Measurements from ENCODE around the gene SLC4A2.

Gene SLC4A2

DNA sequence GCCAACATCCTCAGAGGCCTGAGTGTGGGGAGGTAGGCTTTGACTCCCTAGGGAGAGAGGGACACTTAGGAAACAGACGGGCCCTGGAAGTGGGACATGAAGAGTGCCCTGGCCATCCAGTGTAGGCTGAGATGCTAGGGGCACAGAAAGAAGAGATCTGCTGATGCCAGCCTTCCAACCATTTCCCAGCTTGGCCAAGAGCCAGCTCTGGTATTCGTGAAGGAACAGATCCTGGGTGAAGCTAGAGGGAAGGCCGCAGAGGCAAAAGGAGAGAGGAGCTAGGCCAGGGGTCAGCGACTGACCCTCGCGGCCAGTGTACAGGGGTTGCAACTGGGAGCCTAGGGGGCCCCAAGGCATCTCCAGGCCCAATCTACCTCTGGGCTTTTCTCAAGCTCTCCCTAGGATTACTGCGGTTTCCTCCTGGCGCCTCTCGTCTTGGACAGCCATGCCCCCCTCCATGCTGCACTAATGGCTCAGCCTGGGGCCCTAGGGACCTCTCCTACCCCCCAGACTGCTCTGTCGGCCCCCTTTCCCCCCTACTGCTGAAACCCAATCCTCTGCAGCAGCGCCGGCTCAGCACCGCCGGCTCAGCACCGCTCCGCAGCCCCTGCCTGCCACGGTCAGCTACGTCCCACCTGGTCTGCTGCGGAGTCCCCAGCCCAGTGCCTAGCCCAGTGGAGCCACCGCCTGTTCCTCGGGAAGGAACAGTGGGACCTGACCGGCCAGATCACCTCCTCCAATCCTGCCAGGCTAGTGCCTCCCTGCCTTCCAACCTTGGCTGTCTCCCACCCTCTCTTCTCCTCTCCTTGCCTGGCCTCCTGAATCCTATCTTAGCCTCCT is 11.2 kb upstream of the SLC4A2 start, which contains the start of gene ASIC3:
Gene ASIC3 (plus strand): TSS at position 556 of the 840 bp plus-strand sequence. CDS start 355 bp downstream, outside the sequence.
- no peak for TF ChIP-seq GATA3 (IDR thresholded peaks at IDR 0.05; ENCODE audit: low read depth, low read length)
- TF ChIP-seq GATA2 (IDR thresholded peaks at IDR 0.05; ENCODE audit: low read depth, low read length): no peak

GRCh38 chr7:151048911-151049463 is 10.4 kb upstream of the SLC4A2 start:
- TF ChIP-seq GATA3 (IDR thresholded peaks at IDR 0.05; ENCODE audit: low read depth, low read length): no peak
- TF ChIP-seq GATA2 (IDR thresholded peaks at IDR 0.05; ENCODE audit: low read depth, low read length): no peak

- TF ChIP-seq GATA3 (IDR thresholded peaks at IDR 0.05; ENCODE audit: low read depth, low read length): no peak
- no peak for TF ChIP-seq GATA2 (IDR thresholded peaks at IDR 0.05; ENCODE audit: low read depth, low read length)
Measured at GRCh38 chr7:151051108-151051507, 8.3 kb upstream of the SLC4A2 start.

- TF ChIP-seq GATA3 (IDR thresholded peaks at IDR 0.05; ENCODE audit: low read depth, low read length): no peak
- no peak for TF ChIP-seq GATA2 (IDR thresholded peaks at IDR 0.05; ENCODE audit: low read depth, low read length)
Measured at GRCh38 chr7:151053096-151053495, 6.3 kb upstream of the SLC4A2 start.

- TF ChIP-seq GATA2 (IDR thresholded peaks at IDR 0.05; ENCODE audit: low read depth, low read length) (no peak), GATA3 (IDR thresholded peaks at IDR 0.05; ENCODE audit: low read depth, low read length) (no peak)
Measured at GRCh38 chr7:151053751-151054150, 5.6 kb upstream of the SLC4A2 start.

- TF ChIP-seq GATA3 (IDR thresholded peaks at IDR 0.05; ENCODE audit: low read depth, low read length): no peak
- no peak for TF ChIP-seq GATA2 (IDR thresholded peaks at IDR 0.05; ENCODE audit: low read depth, low read length)
Measured at GRCh38 chr7:151056283-151056665, 3.1 kb upstream of the SLC4A2 start.

DNA sequence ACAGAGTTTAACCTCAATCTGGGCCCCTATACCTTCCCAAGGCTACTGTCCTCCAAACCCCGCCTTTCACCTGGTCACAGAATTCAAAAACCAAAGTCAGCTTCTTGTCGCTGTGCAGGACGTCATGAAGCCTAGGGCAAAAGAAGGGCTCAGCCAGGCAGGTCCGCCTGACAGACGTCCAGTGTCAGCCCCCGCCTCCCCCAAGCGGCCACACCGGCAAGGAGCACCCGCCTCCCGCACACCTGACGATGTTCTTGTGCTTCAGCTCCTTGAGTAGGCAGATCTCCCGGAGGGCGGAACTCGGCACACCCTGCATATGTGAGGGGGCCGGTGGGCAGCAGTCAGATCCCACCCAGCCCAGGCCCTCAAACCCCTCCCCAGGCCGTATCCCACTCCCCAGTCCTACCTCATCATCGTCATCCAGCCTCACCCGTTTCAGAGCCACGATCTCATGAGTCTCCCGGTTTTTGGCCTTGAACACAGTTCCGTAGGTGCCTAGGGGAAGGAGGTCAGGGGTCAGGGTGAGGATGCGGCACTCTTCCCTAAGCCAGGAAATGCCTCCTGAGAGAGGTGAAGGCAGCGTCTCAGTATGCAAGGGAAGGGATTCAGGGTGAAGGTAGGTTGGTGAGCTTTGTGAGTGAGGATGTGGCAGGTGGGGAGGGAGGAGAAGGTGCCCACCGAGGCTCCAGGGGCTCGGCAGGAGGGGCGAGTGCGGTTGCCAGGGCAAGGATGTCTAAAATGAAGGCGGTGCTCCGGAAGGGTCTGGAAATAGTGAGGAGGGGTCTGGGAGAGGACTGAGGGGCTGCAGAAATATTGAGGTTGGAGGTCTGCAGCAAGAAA is 2.5 kb upstream of the SLC4A2 start:
- no peak for TF ChIP-seq GATA3 (IDR thresholded peaks at IDR 0.05; ENCODE audit: low read depth, low read length)

DNA sequence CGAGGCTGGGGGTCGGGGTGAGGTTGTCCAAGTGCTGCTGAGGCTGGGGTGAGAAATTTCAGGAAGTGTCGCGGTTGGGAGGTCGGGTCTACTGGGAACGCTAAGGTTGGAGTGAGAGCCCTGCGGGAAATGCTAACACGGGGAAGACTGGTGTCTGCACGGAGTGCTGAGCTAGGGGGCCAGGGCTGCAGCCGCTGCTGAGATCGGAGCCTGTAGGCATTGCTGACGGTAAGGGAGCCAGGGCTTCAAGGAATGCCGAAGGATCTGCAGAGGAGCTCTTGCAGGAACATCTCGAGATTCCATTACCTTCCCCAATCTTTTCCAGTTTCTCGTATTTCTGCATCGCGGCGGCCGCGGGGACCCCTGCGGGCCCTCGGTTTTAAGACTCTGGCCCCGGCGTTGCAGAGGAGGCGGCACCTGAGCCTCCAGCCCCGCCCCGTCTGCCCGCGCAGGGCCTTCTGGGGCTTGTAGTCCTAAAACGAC is 1.8 kb upstream of the SLC4A2 start, which contains the start of gene CDK5:
Gene CDK5 (minus strand): TSS at position 392 of the 483 bp plus-strand sequence. CDS start 49 bp downstream, at position 343.
- no peak for TF ChIP-seq GATA3 (IDR thresholded peaks at IDR 0.05; ENCODE audit: low read depth, low read length)
- TF ChIP-seq GATA2 (IDR thresholded peaks at IDR 0.05; ENCODE audit: low read depth, low read length): no peak

- no peak for TF ChIP-seq GATA3 (IDR thresholded peaks at IDR 0.05; ENCODE audit: low read depth, low read length)
- TF ChIP-seq GATA2 (IDR thresholded peaks at IDR 0.05; ENCODE audit: low read depth, low read length): no peak
Measured at GRCh38 chr7:151057989-151058780, 1.2 kb upstream of the SLC4A2 start.

DNA sequence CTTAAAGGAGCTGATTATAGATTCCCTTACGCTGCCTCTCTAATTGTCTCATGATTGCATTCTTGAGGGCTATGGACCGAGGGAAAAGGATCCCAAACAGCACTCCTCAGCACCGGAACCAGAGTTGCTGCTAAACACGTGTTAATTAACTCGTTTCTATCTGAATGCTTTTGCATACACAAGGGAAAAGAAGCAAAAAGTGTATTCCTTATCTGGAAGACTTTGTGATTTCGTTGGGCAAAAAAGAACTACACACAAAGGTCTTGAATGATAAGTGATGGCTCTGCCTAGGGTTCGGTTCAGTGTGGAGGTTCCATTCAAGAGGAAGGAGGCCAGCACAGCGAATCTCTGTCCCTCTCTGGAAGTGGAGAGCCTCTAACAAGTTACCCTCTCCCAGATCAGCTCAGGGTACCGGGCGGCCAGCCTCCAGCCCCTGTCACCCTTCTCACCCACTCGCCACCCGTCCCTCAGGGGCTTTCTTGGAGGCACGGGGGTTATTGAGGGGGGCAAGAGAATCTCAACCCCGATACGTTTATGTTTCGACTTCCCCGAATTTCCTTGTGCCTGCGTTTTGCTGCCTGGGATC is 515 bp upstream of the SLC4A2 start:
- TF ChIP-seq GATA3 (IDR thresholded peaks at IDR 0.05; ENCODE audit: low read depth, low read length) (no peak), GATA2 (IDR thresholded peaks at IDR 0.05; ENCODE audit: low read depth, low read length) (no peak)

DNA sequence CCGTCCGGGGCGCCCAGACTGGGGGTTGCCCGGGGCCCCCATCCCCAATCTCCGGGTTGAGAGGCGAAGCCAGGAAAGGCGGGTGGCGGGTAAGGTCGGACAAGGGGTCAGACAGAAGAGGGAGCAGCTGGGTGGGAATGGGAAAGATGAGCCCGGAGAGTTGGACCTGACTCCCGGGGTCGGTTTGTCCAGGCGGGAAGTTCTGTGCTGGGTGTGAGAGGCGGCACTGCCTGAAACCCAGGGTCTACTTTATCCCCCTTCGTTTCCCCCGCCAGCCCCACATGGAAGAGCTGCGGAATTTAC is 675 bp downstream of the SLC4A2 start:
- no peak for TF ChIP-seq GATA3 (IDR thresholded peaks at IDR 0.05; ENCODE audit: low read depth, low read length)
- no peak for TF ChIP-seq GATA2 (IDR thresholded peaks at IDR 0.05; ENCODE audit: low read depth, low read length)

DNA sequence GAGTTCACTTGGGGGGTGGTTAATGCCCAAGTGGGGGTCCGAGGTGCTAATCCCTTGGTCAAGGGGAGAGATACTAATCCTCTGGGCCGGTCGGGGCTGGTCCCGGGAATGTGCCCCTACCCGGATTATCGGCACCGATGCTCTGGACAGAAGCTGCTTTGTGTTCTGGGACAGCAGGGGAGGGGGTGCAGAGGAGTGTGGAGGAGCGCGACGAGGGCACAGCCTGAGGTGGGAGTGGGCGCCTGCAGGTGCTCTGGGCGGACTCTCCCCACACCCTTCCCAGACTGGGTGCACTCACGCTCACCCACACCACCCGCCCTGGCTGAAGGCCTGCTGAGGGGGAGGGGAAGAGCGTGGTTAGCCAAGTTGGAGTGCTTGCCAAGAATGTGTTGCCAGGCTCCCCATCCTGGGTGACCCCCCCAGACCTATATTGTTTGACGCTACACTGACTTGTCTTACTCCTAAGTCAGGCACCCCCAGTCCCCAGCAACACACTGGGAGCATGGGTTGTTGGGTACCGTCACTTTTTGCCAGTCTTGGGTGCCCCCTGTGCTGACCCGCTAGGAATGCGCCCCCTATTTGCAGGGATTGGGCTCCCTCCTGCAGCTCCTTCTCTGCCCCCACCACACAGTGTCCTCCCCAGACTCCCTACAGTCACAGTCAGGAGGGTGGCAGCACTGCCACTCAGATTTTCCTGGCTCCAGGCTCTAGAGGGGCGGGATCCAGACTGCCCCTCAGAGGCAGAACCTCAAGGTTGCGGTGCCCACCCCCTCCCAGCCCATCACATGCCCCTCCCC is 1.2 kb downstream of the SLC4A2 start:
- TF ChIP-seq GATA3 (IDR thresholded peaks at IDR 0.05; ENCODE audit: low read depth, low read length): no peak
- no peak for TF ChIP-seq GATA2 (IDR thresholded peaks at IDR 0.05; ENCODE audit: low read depth, low read length)
